Right lobe of liver (tissue), 6 donors: Measurements from ENCODE around the gene SEC63. TPM values are rescaled to one million over a fixed set of nuclear protein-coding genes. Genes with fewer than 3 reads are reported as not detected.
A peak's percentile ranks its signal among the peaks of the same experiment; 100 is the strongest.

Experiments
- ATAC-seq, 4 donors: fragments of 200-7000 bp; cut with Tn5 transposase; one replicate each; pipeline ENCODE4 v1.9.1; 2020; ENCODE audit warnings: mild to moderate bottlenecking in 4 of 4, moderate library complexity in 4 of 4
- DNase-seq, 3 donors: peaks; one replicate each; pipeline ENCODE4 v3.0.0-alpha.2; 2020
- H3K27ac ChIP-seq, 3 donors: fragments of 200-600 bp; one replicate each; pipeline ENCODE4 v1.8.0; 2022
- H3K27me3 ChIP-seq, 2 donors: fragments of 200-600 bp; one replicate each; pipeline ENCODE4 v1.8.0; 2022
- H3K36me3 ChIP-seq, 4 donors: fragments of 200-600 bp; sonication (generic) in 1 of 4; one replicate each; pipeline versions ENCODE4 v1.5.1 to v1.8.0; 2017 to 2022; ENCODE audit warnings: control low read depth in 1 of 4
- H3K4me1 ChIP-seq, 4 donors: fragments of 200-600 bp; sonication (generic) in 1 of 4; one replicate each; pipeline versions ENCODE4 v1.5.1 to v1.8.0; 2017 to 2022; ENCODE audit warnings: control low read depth in 1 of 4
- H3K4me3 ChIP-seq, 3 donors: fragments of 200-600 bp; one replicate each; pipeline ENCODE4 v1.8.0; 2022
- H3K9me3 ChIP-seq, 4 donors: fragments of 200-600 bp; sonication (generic) in 1 of 4; one replicate each; pipeline versions ENCODE4 v1.5.1 to v1.8.0; 2017 to 2022; ENCODE audit warnings: control low read depth in 1 of 4
- POLR2A ChIP-seq: fragments of 450-650 bp; IDR thresholded peaks from one replicate; pipeline ENCODE4 v1.6.1; 2017; ENCODE audit warnings: antibody characterized with exemption, mild to moderate bottlenecking
- WGBS: methylation state at CpG from one replicate; pipeline ENCODE4 v1.1.6; 2018; ENCODE audit warnings: low coverage, low lambda C conversion rate; ENCODE audit not compliant: insufficient coverage; ENCODE audit errors: missing lambda C conversion rate; 5-methylcytosine and 5-hydroxymethylcytosine counted together
- intact Hi-C, 2 donors: fragments of 100-400 bp; cut with DNase I; formaldehyde crosslinking; loops; one replicate each; pipeline versions ENCODE4 v1.11.2 to v1.14.1; 2022
- total RNA-seq, 6 experiments: library from RNA; depleted of rRNA in 2 of 6; stranded (reverse); fragments of >200 nt in 2 of 6; fragmentation: NEBNext Ultra II Directional in 3 of 6; extraction: Animal tissue kit (Norgen Biotek cat#: 25700) in 3 of 6; gene quantifications; one replicate each; pipeline versions ENCODE4 v1.1.0 to v1.2.4, GENCODE V29; 2016 to 2023
- TF ChIP-seq, protein P1 (sequence below), 4 donors: fragments of 200-600 bp in 3 of 4; fragments of 450-650 bp in 1 of 4; IDR thresholded peaks; one replicate each; pipeline versions ENCODE4 v1.5.1 to v1.8.0; 2016 to 2022; ENCODE audit warnings: antibody characterized with exemption in 4 of 4, mild to moderate bottlenecking in 2 of 4
- donor health status: DM: no; HTN: yes; CAD: no.
- donor health status: DM: no; HTN: no; CAD: no.
- donor health status: DM: no; HTN: no; CAD: no.
- donor health status: DM: no; HTN: yes; CAD: no.
- donor health status: DM: no; HTN: yes; CAD: no.

Gene SEC63
- total RNA-seq, 6 experiments from 2014 or later, result 22.7 to 81.9 (median 66.8) TPM

DNA sequence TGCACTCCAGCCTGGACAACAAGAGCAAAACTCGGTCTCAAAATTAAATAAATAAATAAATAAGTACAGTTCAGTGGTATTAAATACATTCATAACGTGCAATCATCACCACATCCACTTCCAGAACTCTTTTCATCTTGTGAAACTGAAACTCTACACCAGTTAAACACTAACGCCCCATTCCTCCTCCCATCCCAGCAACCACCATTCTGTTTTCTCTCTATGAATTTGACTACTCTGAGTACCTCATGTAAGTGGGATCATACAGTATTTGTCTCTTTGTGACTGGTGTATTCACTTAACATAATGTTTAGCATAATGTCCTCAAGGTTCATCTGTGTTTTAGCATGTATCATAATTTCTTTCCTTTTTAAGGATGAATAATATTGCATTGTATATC, 104.8 kb downstream of the SEC63 start:
- H3K36me3 ChIP-seq, result no peaks in the 10 kb centered on the region
- intact Hi-C loops, result loop anchor here in 1 of 2 donors (10.0 kb wide), 1 partner anchor 68 kb away; no protein-coding TSS in a partner anchor
- H3K27ac ChIP-seq, result no peak overlapping the region
- WGBS, result 77% methylated on average over 3 of the region's 3 CpGs
- no peak overlapping the region for H3K4me3 ChIP-seq
- no peak for DNase-seq
- H3K27me3 ChIP-seq, result no peaks in the 10 kb centered on the region
- TF ChIP-seq, protein P1, sequence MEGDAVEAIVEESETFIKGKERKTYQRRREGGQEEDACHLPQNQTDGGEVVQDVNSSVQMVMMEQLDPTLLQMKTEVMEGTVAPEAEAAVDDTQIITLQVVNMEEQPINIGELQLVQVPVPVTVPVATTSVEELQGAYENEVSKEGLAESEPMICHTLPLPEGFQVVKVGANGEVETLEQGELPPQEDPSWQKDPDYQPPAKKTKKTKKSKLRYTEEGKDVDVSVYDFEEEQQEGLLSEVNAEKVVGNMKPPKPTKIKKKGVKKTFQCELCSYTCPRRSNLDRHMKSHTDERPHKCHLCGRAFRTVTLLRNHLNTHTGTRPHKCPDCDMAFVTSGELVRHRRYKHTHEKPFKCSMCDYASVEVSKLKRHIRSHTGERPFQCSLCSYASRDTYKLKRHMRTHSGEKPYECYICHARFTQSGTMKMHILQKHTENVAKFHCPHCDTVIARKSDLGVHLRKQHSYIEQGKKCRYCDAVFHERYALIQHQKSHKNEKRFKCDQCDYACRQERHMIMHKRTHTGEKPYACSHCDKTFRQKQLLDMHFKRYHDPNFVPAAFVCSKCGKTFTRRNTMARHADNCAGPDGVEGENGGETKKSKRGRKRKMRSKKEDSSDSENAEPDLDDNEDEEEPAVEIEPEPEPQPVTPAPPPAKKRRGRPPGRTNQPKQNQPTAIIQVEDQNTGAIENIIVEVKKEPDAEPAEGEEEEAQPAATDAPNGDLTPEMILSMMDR (IDR thresholded peaks at IDR 0.05), result no peak
- no peak for TF ChIP-seq POLR2A
- H3K4me1 ChIP-seq, result no peaks in the 10 kb centered on the region
- ATAC-seq, result no peak
- no peaks in the 10 kb centered on the region for H3K9me3 ChIP-seq

DNA sequence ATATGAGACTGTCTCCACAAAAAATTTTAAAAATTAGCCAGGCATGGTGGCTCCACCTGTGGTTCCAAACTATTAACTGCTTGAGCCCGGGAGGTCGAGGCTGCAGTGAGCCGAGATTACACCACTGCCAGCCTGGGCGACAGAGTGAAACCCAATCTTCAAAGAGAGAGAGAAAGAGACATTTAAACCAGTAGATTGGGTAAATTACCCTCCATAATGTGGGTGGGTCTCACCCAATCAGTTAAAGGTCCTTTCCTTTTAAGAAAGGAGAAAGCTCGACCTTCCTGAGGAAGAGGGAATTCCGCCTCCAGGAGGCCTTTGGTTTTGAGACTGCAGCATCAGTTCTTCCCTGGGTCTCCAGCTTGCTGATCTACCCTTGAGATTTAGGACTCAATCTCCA, 108.7 kb downstream of the SEC63 start:
- ATAC-seq, result no peak
- DNase-seq, result no peak
- H3K27me3 ChIP-seq, result no peaks in the 10 kb centered on the region
- no peak overlapping the region for H3K27ac ChIP-seq
- WGBS, result 75% methylated on average over 5 of the region's 6 CpGs
- intact Hi-C loops, result no loop called here
- no peak overlapping the region for H3K4me3 ChIP-seq
- TF ChIP-seq POLR2A, result no peak
- H3K36me3 ChIP-seq, result no peaks in the 10 kb centered on the region
- no peaks in the 10 kb centered on the region for H3K9me3 ChIP-seq
- no peaks in the 10 kb centered on the region for H3K4me1 ChIP-seq

DNA sequence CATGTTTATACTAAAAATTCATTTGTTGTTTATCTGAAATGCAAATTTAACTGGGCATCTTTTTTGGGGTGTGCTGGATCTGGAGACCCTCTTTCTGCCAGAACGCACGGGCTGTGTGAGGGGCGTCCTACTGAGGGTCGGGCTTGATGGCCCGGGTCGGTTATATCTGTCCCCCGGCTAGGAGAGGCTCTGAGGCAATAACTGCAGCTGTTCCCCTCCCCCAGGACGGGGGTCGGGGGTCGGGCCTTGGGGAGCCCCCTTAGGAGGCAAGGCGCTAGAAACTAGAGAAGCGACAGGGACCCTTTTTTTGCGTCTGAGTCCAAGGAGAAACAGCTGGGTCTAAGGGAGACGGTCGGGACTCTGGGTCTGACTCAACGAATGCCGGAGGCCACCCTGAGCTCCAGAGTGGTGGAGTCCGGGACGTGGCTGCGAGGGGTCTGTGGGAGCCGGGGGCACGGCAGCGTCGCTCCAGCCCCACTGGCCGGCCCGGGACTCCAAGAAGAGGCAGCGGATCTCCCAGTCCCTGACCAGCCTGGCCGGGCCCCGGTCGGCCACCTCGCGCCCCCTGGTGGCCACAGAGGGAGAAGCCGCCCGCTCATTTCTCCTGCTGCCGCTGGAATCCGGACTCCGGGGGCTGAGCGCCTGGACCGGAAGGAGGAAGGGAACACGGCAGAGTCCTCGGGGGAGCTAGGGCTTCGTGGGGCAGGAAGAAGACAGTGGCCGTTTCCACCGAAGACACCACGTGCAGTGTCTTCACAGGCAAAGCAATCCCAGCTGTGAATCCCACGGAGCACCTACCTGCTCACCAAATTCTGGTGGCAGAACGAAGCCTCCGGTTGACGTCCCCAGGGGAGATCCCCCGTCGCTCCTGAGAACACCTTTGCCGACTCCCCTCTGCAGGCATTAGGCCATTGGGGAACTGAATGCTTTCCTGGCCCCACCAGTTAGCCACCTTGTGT, 109.9 kb downstream of the SEC63 start:
- Histone ChIP-seq H3K27ac (no peak overlapping the region), H3K4me1 (no peaks in the 10 kb centered on the region), H3K36me3 (no peaks in the 10 kb centered on the region), H3K4me3 (peak overlapping the region; percentile 34 to 55 (median 49)), H3K27me3 (no peaks in the 10 kb centered on the region), H3K9me3 (no peaks in the 10 kb centered on the region)
- DNase-seq (peak; percentile 90 to 92 (median 92)), ATAC-seq (peak; percentile 97 to 100 (median 98))
- TF ChIP-seq, protein P1 (IDR thresholded peaks at IDR 0.05), result peak; percentile 96 to 99 (median 98)
- TF ChIP-seq POLR2A, result peak; percentile 41
- WGBS, result 12% methylated on average over 8 of the region's 52 CpGs
- intact Hi-C loops, result no loop called here

DNA sequence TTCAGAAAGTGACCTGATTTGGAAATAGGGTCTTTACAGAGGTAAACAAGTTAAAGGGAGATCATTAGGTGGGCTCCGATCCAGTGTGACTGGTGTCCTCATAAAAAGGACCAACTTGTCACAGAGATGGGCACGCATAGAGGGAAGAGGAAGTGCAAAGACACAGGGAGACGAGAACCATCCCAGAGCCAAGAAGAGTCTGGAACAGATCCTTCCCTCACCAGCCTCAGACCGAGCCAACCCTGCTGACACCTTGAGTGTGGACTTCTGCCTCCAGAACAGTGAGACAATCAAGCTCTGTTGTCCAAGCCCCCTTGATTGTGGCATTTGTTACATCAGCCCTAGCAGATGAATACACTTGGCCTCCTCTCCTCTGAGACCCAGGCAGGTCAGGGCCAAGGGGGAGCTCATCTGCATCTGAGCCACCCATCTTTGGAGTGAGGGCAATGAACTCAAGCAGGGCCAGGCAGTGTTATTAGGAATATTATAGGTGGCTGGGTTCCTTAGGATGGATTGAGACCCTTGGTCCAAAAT, 111.7 kb downstream of the SEC63 start:
- no peak overlapping the region for H3K4me3 ChIP-seq
- no peaks in the 10 kb centered on the region for H3K27me3 ChIP-seq
- H3K9me3 ChIP-seq, result no peaks in the 10 kb centered on the region
- H3K4me1 ChIP-seq, result no peaks in the 10 kb centered on the region
- TF ChIP-seq, protein P1 (IDR thresholded peaks at IDR 0.05), result no peak
- no peak for TF ChIP-seq POLR2A
- ATAC-seq, result no peak
- H3K36me3 ChIP-seq, result no peaks in the 10 kb centered on the region
- intact Hi-C loops, result no loop called here
- WGBS, result 47% methylated on average over 3 of the region's 4 CpGs
- no peak overlapping the region for H3K27ac ChIP-seq
- no peak for DNase-seq

DNA sequence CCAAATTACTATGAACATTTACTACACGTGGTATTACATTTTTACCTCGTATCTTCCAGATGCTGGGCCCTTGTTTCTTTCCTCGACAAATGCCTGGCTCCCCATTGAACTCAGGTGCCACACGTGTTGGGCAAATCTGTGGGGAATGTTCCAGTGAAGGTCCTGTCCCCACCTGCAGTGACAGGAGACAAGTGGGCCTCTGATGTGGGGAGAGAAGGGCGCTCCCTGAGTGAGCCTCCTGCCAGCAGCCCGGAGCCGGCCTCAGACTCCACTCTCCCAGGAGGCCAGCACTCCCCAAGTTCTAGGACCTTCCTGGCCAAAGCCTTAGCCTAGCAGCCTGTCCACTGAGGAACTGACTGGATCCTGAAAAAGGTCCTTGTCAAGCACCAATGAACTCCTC, 112.2 kb downstream of the SEC63 start:
- ATAC-seq, result no peak
- no peaks in the 10 kb centered on the region for H3K9me3 ChIP-seq
- DNase-seq, result no peak
- no peaks in the 10 kb centered on the region for H3K36me3 ChIP-seq
- no peak overlapping the region for H3K27ac ChIP-seq
- H3K27me3 ChIP-seq, result no peaks in the 10 kb centered on the region
- H3K4me1 ChIP-seq, result no peaks in the 10 kb centered on the region
- intact Hi-C loops, result no loop called here
- TF ChIP-seq POLR2A, result no peak
- TF ChIP-seq, protein P1 (IDR thresholded peaks at IDR 0.05), result no peak
- no peak overlapping the region for H3K4me3 ChIP-seq
- 91% methylated on average over 6 of the region's 7 CpGs for WGBS
